ENCODE results near the gene KRT20.
A peak's percentile ranks its signal among the peaks of the same experiment; 100 is the strongest.
"Not testable (repeated sequence)": the region's sequence is repeated elsewhere in the genome, so short reads cannot be mapped to it uniquely, and the experiment has no call there.

Gene KRT20

DNA sequence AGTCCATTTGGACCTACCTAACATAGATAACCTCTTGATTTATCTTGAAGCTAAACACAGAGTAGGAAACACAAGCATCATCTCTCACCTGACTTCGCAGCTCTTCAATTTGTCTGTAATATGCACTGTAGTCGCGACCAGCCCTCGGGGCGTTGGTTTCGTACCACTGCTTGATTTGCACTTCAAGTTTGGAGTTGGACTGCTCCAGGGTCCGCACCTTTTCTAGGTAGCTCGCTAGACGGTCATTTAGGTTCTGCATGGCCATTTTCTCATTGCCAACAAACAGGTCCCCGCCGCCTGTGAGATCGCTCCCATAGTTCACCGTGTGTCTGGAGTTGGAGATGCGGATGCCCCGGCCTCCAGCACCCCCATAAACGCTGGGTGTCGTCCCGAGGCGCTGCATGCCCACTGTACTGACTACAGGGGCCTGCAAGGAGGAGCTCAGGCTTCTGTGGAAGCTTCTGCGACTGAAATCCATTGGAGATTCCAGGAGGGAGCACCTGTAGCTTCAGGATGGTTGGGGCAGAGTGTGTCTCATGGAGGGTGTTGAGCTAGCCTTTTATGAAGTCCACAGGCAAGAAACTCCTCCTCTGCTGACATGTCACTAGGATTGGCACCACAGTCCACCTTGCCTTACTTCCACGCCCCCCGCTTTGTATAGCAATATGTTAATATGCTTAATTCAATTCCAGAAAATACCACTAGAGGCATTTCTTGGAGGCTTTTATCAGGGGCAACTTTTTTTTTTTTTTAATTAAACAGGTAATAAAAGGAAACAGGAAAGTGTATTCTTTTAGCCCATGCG is at the start of gene KRT20:
KRT20 (minus strand) TSS at position 535 of the 805 bp plus-strand sequence; CDS start at position 478, 57 bp downstream.
- DNase-seq = no peak

DNA sequence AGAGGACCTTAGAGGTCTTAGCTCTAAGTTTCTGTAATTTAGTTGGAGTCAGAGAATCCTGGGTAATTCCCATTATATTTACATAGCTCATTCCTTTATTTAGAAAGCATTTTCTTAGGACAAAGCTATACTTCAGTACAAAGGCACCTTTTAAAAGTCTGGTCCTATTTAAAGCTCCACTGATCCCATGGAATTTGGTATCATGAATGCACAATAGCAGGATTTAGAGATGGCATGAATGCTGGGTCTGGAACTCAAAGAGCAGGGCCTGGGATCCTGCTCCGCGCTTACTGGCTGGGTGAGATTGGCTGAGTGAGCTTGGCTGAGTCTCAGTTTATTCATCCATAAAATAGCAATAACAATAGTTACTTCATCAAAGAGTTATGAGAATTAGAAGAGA is 47.6 kb upstream of the KRT20 start:
- no peak for DNase-seq

- DNase-seq = no peak
Observed at GRCh38 chr17:40931311-40931710, 46.3 kb upstream of the KRT20 start.

- no peak for DNase-seq
Observed at GRCh38 chr17:40926341-40926740, 41.3 kb upstream of the KRT20 start.

DNA sequence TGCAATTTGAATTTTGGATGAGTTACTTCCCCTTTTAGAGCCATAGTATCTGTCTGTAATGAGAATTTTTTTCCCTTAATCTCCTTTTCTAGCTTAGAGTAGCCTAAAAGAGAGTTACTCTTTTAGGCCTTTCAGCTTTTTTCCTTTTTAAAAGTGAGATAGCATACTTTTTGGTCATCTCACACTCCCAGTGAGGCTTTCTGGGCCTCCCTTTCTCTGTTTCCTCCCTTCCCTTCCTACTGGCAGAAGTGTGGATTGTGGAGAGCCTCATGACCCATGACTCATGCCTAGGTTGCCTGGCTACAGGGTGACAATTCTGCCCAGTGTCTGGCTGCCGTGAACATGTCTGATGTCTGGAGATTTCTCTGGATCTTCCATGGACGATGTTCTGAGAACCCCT is 37.2 kb upstream of the KRT20 start:
- no peak for DNase-seq

DNA sequence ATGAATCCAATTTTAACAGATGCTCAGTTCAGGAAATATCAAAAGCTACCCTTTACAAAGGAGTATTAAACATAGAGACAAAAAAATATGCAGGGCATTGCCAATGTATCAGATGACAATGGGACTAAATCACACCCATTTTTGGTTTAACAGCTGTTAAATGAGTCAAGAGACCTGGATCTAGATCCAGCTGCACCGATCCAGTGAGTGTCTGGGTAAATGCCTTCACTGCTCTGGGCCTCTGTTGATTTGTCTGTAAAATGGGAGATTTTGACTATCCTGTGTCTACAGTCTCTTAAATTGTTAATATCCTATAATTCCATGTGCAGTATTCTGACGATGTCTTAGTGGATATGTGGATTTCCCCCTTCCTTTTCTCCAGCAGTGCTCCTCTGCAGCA is 36.0 kb upstream of the KRT20 start:
- DNase-seq = no peak

DNA sequence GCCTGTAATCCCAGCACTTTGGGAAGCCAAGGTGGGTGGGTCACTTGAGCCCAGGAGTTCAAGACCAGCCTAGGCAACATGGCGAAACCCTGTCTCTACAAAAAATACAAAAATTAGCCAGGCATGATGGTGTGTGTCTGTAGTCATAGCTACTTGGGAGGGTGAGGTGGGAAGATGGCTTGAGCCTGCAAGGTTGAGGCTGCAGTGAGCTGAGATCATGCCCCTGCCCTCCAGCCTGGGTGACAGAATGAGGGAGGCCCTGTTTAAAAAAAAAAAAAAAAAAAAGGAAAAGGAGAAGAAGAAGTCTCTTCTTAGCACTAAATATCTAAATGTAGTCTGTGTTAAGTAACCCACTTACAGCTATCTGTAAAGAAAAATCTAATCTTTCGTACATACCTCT is 32.1 kb upstream of the KRT20 start:
- DNase-seq = not testable (repeated sequence)

DNA sequence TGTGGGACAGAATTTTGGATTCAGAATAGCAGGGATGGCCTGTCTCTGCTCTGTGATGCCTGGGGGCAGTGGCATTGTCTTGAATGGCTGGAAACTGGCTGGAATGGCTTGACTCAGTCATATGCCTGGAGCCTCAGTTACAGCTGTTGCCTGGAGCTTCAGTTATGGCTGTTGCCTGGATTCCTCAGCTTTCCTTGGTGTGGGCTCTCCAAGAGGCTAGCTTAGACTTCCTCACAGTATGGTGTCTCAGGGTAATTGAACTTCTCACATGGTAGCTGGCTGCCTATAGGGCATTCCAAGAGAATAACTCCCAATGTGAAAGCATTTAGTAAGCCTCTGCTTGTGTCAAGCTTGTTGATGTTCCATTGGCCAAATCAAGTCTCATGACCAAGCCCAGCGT is 31.3 kb upstream of the KRT20 start:
- DNase-seq = no peak

GRCh38 chr17:40915721-40916256 is 30.7 kb upstream of the KRT20 start:
- no peak for DNase-seq

DNA sequence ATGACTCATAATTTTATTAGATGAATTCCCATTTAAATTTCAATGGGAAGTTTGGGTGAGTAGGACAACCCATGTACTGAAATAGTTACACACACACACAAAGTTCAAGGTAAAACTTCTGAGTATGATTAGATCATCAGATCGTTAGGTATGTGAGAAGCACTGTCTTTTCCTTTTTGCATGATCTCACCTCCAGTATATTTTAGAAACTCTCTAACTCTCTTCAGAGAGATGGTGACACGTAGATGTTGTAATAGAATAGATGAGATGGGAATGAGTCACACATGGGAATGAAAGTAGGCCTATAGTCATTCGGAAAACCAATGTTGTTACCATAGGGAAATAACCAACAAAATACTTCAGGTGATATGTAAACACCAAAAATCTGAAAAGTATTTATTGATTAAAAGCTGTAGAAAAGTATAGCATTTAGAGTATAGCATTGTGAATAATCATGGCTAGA is 30.2 kb upstream of the KRT20 start:
- DNase-seq = no peak

- no peak for DNase-seq
Observed at GRCh38 chr17:40914075-40914855, 29.2 kb upstream of the KRT20 start.

- no peak for DNase-seq
Observed at GRCh38 chr17:40912486-40913210, 27.6 kb upstream of the KRT20 start.

DNA sequence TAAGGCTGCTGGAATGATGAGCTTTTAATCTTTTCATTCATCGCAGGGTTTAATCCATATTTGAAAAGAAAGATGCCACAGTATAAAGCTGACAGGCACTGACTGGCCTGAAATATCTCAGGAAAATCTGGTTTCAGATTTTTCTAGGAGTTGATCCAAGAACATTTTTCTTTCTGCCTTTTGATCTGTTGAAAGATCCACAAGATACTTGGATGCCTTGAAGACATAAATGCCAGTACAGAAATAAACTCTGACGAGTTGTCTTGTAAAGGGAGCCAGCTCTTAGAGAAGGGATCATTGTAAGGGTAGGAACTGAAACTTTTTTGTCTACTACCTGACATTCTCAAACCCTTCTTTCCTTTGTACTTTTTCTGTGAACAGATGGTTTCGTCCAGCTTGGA is 25.4 kb upstream of the KRT20 start:
- no peak for DNase-seq

DNA sequence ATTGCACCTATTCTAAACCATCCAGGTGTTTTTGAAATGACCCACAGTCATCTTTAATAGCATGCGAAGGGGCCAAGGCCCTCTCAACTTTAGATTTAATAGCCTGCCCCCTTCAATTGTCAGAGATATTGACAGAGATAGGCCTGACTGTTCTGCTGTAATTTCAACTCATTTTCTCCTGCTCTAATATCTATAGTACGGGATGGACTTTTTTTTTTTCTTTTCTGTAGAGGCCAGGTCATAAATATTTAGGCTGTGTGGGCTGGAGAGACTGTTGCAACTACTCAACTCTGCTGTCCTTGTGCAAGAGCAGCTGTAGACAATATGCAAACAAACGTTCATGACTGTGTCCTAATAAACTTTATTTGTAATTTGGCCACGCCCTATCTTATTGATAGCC is 24.7 kb upstream of the KRT20 start:
- no peak for DNase-seq

DNA sequence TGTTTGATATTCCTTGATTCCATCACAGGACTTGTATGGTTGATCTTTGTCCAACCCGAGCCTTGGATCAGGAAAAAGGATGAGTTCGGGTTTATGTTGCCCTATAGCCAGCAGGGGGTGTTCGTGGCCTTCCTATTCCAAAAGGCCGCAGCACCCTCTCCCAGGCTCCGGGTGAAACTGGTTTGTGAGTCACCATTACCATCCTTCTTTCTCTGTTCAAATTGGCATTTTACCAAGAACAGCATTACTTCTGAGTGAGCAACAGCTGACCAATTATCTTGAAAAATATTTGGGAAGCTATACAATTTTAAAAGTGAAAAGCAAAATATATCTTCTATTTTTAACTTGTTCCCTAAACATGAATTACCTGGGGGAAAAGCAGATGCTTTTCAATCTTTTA is 24.3 kb upstream of the KRT20 start:
- DNase-seq = peak; percentile 82

DNA sequence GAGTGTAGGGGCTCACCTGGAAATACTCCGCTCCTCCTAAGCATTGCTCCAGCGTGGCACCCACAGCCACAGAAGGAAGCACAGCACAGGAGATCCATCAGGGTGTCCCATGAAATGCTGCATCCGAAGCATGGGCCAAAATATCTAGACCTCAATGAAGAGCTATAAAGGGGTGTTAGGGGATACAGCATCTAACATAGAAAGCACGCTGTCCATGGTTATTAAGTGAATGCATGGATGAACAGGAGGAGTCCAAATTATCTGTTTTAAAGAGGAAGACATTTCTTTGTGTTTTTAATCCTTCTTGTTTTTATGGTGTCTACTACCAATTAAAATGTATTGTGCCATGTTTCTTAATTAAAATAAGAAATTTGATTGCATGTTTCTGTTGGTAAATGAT is 21.6 kb upstream of the KRT20 start:
- no peak for DNase-seq

- DNase-seq = no peak
Observed at GRCh38 chr17:40905370-40905769, 20.3 kb upstream of the KRT20 start.

DNA sequence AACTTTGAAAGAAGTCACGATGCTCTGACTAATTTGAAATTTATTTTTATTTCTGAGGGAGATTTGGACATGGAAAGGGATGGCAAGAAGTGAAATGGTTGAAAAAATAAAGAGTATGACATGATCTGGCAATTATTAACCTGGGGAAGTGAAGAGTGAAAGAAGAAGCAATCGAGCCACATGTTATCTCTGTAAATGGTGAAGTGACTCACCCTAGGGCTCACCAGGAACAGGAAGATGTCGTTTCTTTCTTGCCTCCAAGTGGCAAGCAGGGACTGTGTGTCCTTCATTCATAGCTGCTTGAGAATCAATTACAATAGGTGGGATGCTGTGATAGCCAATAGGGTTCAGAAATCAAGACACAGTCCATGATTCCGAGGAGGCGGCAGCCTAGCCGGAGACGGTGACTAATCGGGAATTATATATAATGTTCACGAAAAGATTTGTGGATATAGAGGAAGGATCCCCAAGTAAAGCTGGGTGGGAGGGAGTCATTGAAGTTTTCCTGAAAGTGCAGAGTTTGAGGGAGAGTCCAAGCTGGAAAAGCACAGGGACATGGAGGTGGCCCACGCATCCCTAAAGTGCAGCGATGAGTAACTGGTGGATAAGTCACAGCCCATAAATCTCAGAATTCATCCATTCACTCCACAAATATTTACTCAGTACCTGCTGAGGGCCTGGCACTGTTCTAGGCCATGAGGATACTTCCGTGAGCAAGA is 18.2 kb upstream of the KRT20 start:
- DNase-seq = no peak

DNA sequence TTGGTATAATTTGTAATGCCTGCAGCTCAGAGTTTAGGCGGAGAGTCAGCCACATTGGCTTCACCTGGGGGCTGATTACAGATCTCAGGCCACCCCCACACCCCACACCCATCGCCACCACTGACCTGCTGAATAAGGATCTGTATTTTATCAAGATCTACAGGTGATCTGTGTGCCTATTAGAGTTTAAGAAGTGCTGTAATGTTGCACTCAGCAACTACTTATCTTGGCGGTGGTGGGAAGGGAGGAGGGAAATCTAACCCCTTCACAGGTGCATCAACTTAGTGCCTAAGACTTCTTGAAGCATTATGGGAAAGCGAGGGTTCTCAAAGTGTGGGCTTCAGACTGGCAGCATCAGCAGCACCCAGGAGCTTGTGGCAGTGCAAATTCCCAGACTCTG is 17.5 kb upstream of the KRT20 start:
- no peak for DNase-seq

DNA sequence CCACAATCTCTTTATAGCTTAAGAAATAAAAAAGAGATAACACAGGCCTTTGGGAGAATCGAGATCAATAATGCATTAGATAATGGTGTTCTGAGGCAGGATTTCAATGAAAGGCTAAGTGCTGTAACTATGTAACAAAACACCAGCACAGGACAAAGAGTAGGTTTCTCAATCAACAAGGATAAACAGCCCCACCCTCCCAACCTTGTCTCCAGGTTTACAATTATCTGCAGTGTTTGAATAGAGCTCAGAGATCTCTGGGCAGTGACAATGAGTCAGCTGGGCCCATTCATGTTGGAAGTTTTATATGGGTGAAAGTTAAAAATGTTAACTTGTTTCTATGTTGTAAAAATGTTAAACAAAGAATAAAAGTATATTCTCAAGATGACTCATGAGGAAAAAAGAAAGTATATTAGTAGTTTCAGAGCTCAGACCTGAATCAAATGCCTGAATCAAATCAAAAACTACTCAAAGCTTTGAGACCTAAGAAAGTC is 17.0 kb upstream of the KRT20 start:
- no peak for DNase-seq

- no peak for DNase-seq
Observed at GRCh38 chr17:40900809-40901356, 15.8 kb upstream of the KRT20 start.

GRCh38 chr17:40896916-40897455 is 11.9 kb upstream of the KRT20 start:
- DNase-seq = no peak

Measured in stimulated activated CD4-positive, alpha-beta T cell treated with anti-CD3 and anti-CD28 coated beads, Interleukin-15, amount 100 ng/mL, for 24 hours (primary cell).